HL-60 (cell line): Measurements from ENCODE around the gene TNPO3.

Experiments
- DNase-seq, 2 experiments: peaks; one replicate each; pipeline ENCODE4 v3.0.0-alpha.2; 2010 to 2020; ENCODE audit warnings: low read depth in 1 of 2, low spot score in 1 of 2
- H3K27ac ChIP-seq: fragments of 250-450 bp; sonication (Bioruptor Pico); replicated peaks from 2 replicates; pipeline ENCODE4 v1.5.1; 2020; ENCODE audit warnings: mild to moderate bottlenecking, moderate library complexity
- H3K27me3 ChIP-seq: fragments of 250-450 bp; sonication (Bioruptor Pico); 2 replicates; pipeline ENCODE4 v1.5.1; 2021; ENCODE audit warnings: mild to moderate bottlenecking, moderate library complexity; ENCODE audit not compliant: insufficient read depth, poor library complexity, severe bottlenecking
- H3K4me3 ChIP-seq: replicated peaks from 2 replicates; pipeline ENCODE4 v1.5.1; 2011; ENCODE audit warnings: mild to moderate bottlenecking, control low read depth, low read length; ENCODE audit not compliant: insufficient read depth
- CTCF ChIP-seq: IDR thresholded peaks from one replicate; pipeline ENCODE4 v1.5.1; 2011; ENCODE audit warnings: low read length, control low read depth, inconsistent platforms; ENCODE audit not compliant: insufficient read depth
- GABPA ChIP-seq: IDR thresholded peaks from 2 replicates; pipeline ENCODE4 v1.6.1; 2012; ENCODE audit warnings: low read depth
- POLR2AphosphoS5 ChIP-seq: IDR thresholded peaks from 2 replicates; pipeline ENCODE4 v1.6.1; 2012; ENCODE audit warnings: low read depth
- REST ChIP-seq: IDR thresholded peaks from 2 replicates; pipeline ENCODE4 v1.6.1; 2012; ENCODE audit warnings: low read depth; ENCODE audit not compliant: insufficient replicate concordance
- SPI1 ChIP-seq: IDR thresholded peaks from 2 replicates; pipeline ENCODE4 v1.6.1; 2012; ENCODE audit warnings: low read depth, mild to moderate bottlenecking, borderline replicate concordance

Gene TNPO3

DNA sequence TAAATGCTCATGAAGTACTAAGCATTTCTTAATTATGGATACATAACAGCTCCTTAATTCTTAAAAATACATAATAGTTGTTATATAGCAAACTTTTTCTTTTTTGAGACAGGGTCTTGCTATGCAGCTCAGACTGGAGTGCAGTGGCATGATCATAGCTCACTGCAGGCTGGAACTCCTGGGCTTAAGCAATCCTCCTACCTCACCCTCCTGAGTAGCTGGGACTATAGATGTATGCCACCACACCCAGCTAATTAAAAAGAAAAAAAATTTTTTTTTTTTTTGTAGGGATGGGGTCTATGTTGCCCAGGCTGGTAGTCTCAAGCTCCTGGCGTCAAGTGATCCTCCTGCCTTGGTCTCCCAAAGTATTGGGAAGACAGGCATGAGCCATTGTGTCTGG lies 86.3 kb downstream of the TNPO3 start:
- TF ChIP-seq POLR2AphosphoS5 = no peak
- no peak for TF ChIP-seq CTCF
- no peak for TF ChIP-seq SPI1
- no peak for TF ChIP-seq GABPA
- no peak for TF ChIP-seq REST
- Histone ChIP-seq H3K27ac (no peak overlapping the region), H3K27me3 (no peaks in the 10 kb centered on the region), H3K4me3 (no peak overlapping the region)
- DNase-seq = no peak

DNA sequence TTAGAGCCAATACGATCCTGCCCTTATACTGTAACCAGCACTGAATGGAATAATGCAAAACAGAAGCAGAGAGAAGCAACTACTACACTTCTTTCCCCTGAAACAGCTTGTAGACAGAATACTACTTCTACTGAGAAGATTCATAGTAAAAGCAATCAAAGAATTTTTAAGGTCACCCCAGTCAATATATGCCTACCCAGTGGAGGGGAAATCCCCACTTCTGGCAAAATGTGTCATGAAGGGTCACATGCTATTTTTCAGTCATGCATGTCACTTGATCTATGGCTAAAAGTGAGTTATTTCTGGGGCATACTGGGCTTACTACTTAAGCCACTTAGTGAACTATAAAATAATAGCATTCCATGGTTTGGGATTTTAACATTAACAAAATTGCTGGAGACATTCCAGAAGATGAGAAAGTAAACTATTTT lies 91.6 kb downstream of the TNPO3 start:
- TF ChIP-seq CTCF (no peak), SPI1 (no peak), GABPA (no peak), POLR2AphosphoS5 (no peak), REST (no peak)
- Histone ChIP-seq H3K27me3 (no peaks in the 10 kb centered on the region), H3K4me3 (no peak overlapping the region), H3K27ac (no peak overlapping the region)
- no peak for DNase-seq

DNA sequence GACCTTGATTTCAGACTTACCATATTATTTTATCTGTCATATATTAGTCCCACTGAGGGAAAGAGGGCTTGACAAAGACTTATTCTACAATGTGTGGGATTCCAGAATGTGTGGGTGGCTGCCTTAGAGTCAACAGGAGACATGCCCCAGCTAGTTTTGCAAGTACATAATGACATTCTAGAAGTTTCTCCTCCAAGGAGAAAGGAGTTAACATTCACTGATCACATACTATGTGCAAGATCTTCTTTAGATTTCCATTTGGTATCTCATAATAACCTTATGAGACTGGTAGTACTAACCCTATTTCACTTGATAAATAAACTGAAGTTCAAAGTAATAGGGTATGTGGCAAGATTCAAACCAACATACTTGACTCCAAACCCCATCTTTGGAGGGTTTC lies 92.0 kb downstream of the TNPO3 start:
- TF ChIP-seq SPI1 (no peak), GABPA (no peak), REST (no peak), POLR2AphosphoS5 (no peak), CTCF (no peak)
- Histone ChIP-seq H3K27ac (no peak overlapping the region), H3K4me3 (no peak overlapping the region), H3K27me3 (no peaks in the 10 kb centered on the region)
- no peak for DNase-seq
